ENCODE measurements around the gene KBTBD13.

The KBTBD13 gene

DNA sequence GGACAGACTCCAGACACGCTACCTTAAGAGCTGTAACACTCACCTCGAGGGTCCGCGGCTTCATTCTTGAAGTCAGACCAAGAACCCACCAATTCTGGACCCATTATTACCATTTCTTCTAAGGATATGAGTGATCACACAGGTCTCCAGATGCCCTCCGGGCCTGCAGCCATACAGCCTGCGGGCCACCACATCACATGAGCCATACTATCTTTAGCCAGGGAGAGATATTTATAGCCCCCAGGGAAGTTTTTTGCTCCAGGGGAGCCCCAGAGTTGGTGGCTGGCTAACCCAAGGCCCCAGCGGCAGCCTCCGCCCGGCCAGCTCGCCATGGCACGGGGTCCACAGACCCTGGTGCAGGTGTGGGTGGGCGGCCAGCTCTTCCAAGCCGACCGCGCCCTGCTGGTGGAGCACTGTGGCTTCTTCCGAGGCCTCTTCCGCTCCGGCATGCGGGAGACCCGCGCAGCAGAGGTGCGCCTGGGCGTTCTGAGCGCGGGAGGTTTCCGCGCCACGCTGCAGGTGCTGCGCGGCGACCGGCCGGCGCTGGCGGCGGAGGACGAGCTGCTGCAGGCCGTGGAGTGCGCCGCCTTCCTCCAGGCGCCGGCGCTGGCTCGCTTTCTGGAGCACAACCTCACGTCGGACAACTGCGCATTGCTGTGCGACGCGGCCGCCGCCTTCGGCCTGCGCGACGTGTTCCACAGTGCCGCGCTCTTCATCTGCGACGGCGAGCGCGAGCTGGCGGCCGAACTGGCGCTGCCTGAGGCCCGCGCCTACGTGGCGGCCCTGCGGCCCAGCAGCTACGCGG lies at the start of gene KBTBD13:
Gene KBTBD13 (plus strand): TSS at position 261 of the 805 bp plus-strand sequence. CDS start 70 bp downstream, at position 331.
- Mint-ChIP-seq H3K4me3 (no peak within 1 kb of the TSS), H3K9me3 (no peaks in the 10 kb centered on the region), H3K4me1 (ENCODE audit: low read depth) (peaks cover 6% of the 10 kb centered on the region), H3K36me3 (ENCODE audit: low read depth) (no peaks in the 10 kb centered on the region), H3K27me3 (peaks cover 34% of the 10 kb centered on the region), H3K27ac (no peak within 1 kb of the TSS)
- DNase-seq = no peak

GRCh38 chr15:65026756-65027155 lies 49.8 kb upstream of the KBTBD13 start:
- Mint-ChIP-seq H3K4me1 (ENCODE audit: low read depth) (peaks cover 21% of the 10 kb centered on the region), H3K27me3 (peaks cover 5% of the 10 kb centered on the region), H3K4me3 (no peak overlapping the region), H3K36me3 (ENCODE audit: low read depth) (peaks cover 49% of the 10 kb centered on the region), H3K9me3 (no peaks in the 10 kb centered on the region), H3K27ac (peak overlapping the region; percentile 12)
- no peak for DNase-seq

GRCh38 chr15:65027593-65027992 lies 49.0 kb upstream of the KBTBD13 start:
- Mint-ChIP-seq H3K27me3 (peaks cover 13% of the 10 kb centered on the region), H3K27ac (no peak overlapping the region), H3K9me3 (no peaks in the 10 kb centered on the region), H3K4me3 (peak overlapping the region; percentile 87), H3K4me1 (ENCODE audit: low read depth) (peaks cover 21% of the 10 kb centered on the region), H3K36me3 (ENCODE audit: low read depth) (peaks cover 48% of the 10 kb centered on the region)
- DNase-seq = no peak

- Mint-ChIP-seq H3K4me3 (peak overlapping the region; percentile 87), H3K27ac (peak overlapping the region; percentile 78), H3K27me3 (peaks cover 14% of the 10 kb centered on the region), H3K36me3 (ENCODE audit: low read depth) (peaks cover 44% of the 10 kb centered on the region), H3K9me3 (no peaks in the 10 kb centered on the region), H3K4me1 (ENCODE audit: low read depth) (peaks cover 24% of the 10 kb centered on the region)
- DNase-seq = no peak
These were observed 48.2 kb upstream of the KBTBD13 start for GRCh38 chr15:65028338-65028737.

DNA sequence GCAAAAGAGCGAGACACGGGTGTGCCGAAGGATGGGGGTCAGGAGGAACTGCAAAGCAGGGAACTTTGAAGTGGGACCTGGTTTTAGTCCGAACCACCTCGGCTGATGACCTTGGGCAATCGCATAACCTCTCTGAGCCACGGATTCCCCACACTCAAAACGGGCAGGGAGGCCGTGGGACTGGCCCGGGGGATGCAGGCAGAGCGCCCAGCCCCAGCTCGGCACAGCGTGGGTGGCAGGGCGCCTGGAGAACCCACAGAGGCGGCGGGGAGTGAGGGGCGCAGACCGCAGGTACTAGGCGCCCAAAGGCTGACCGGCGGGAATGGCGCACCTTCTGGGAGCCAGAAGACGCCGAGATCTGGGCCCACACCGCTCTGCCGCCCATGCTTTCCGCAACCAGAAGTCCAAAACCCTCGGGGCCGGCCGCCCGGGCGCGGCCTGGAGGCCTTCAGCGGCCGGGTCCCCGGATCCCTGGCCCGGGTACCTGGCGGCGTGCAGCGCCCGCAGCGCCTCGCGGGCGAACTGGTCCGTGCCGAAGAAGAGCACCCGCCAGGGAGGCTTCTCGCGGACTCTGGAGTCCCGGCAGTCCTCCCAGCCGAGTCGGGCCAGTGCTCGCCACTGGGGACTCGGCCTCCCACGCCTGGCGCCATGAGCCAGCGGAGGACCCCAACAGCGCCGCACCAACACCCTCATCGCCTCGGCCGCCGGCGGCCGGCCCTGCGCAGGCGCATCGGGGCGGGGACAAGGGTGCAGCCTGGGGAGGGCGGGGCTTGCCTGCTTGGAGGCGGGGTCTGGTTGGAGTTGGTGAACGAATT lies 47.4 kb upstream of the KBTBD13 start, which contains the start of gene MTFMT:
Gene MTFMT (minus strand): TSS at position 719 of the 815 bp plus-strand sequence. CDS start 26 bp downstream, at position 693.
- H3K4me3 Mint-ChIP-seq = peak within 1 kb of the TSS; percentile 87
- DNase-seq = peak; percentile 98
- H3K4me1 Mint-ChIP-seq (ENCODE audit: low read depth) = peaks cover 29% of the 10 kb centered on the region
- no peaks in the 10 kb centered on the region for H3K9me3 Mint-ChIP-seq
- H3K36me3 Mint-ChIP-seq (ENCODE audit: low read depth) = peaks cover 37% of the 10 kb centered on the region
- H3K27ac Mint-ChIP-seq = peak within 1 kb of the TSS; percentile 78
- peaks cover 14% of the 10 kb centered on the region for H3K27me3 Mint-ChIP-seq

GRCh38 chr15:65029736-65030208 lies 46.8 kb upstream of the KBTBD13 start:
- H3K4me3 Mint-ChIP-seq = peak overlapping the region; percentile 56
- no peaks in the 10 kb centered on the region for H3K9me3 Mint-ChIP-seq
- no peak for DNase-seq
- no peak overlapping the region for H3K27ac Mint-ChIP-seq
- H3K4me1 Mint-ChIP-seq (ENCODE audit: low read depth) = peaks cover 29% of the 10 kb centered on the region
- peaks cover 32% of the 10 kb centered on the region for H3K36me3 Mint-ChIP-seq (ENCODE audit: low read depth)
- H3K27me3 Mint-ChIP-seq = peaks cover 14% of the 10 kb centered on the region

- Mint-ChIP-seq H3K9me3 (no peaks in the 10 kb centered on the region), H3K27me3 (peaks cover 14% of the 10 kb centered on the region), H3K27ac (no peak overlapping the region), H3K4me1 (ENCODE audit: low read depth) (peaks cover 18% of the 10 kb centered on the region), H3K36me3 (ENCODE audit: low read depth) (peaks cover 12% of the 10 kb centered on the region), H3K4me3 (no peak overlapping the region)
- peak; percentile 48 for DNase-seq
These were observed 43.6 kb upstream of the KBTBD13 start for GRCh38 chr15:65032801-65033537.

- no peak overlapping the region for H3K27ac Mint-ChIP-seq
- no peak overlapping the region for H3K4me3 Mint-ChIP-seq
- peaks cover 12% of the 10 kb centered on the region for H3K4me1 Mint-ChIP-seq (ENCODE audit: low read depth)
- H3K9me3 Mint-ChIP-seq = no peaks in the 10 kb centered on the region
- H3K36me3 Mint-ChIP-seq (ENCODE audit: low read depth) = peaks cover 4% of the 10 kb centered on the region
- DNase-seq = no peak
- peaks cover 14% of the 10 kb centered on the region for H3K27me3 Mint-ChIP-seq
These were observed 42.8 kb upstream of the KBTBD13 start for GRCh38 chr15:65033659-65034269.

- DNase-seq = no peak
- Mint-ChIP-seq H3K27me3 (peaks cover 14% of the 10 kb centered on the region), H3K9me3 (no peaks in the 10 kb centered on the region), H3K36me3 (ENCODE audit: low read depth) (no peaks in the 10 kb centered on the region), H3K27ac (no peak overlapping the region), H3K4me3 (no peak overlapping the region), H3K4me1 (ENCODE audit: low read depth) (peaks cover 12% of the 10 kb centered on the region)
These were observed 41.8 kb upstream of the KBTBD13 start for GRCh38 chr15:65034719-65035118.

DNA sequence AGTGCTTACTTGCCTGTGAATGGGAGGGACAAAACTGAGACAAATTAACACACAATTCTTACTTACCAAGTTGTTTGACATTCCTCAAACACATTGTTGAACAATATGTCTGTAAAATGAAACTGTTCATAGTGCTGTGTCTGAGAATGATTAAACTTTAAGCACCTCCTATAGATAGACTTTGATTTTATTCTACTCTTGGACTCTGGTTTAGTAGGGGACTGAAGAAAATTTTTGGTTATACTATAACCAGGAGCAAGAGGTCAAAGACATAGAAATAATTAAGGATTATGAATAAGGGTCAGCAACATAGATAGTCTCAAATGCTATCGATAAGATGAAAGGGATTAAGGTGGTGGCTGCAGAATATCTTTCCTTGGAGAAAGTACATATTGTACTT lies 39.2 kb upstream of the KBTBD13 start:
- peaks cover 8% of the 10 kb centered on the region for H3K4me1 Mint-ChIP-seq (ENCODE audit: low read depth)

DNA sequence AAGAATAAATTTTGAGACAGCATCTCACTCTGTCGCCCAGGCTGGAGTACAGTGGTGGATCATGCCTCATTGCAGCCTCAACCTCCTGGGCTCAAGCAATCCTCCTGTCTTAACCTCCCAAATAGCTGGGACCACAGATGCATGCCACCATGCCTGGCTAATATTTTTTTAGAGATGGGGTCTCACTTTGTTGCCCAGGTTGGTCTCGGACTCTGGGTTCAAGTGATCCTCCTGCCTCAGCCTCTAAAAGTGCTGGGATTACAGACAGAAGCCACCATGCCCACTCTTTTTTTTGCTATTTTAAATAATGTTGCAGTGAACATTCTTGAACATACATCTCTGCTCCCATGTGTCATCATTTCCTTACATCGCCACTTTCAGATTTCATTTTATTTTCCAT lies 38.1 kb upstream of the KBTBD13 start:
- Mint-ChIP-seq H3K9me3 (no peaks in the 10 kb centered on the region), H3K4me1 (ENCODE audit: low read depth) (peaks cover 4% of the 10 kb centered on the region), H3K36me3 (ENCODE audit: low read depth) (no peaks in the 10 kb centered on the region)

More for the DNA sequence above, 39.2 kb upstream of the KBTBD13 start:
- peaks cover 3% of the 10 kb centered on the region for H3K27me3 Mint-ChIP-seq
- H3K9me3 Mint-ChIP-seq = no peaks in the 10 kb centered on the region
- no peaks in the 10 kb centered on the region for H3K36me3 Mint-ChIP-seq (ENCODE audit: low read depth)
- H3K27ac Mint-ChIP-seq = no peak overlapping the region
- no peak overlapping the region for H3K4me3 Mint-ChIP-seq
- DNase-seq = no peak

GRCh38 chr15:65038836-65039235 lies 37.7 kb upstream of the KBTBD13 start:
- Mint-ChIP-seq H3K27ac (no peak overlapping the region), H3K36me3 (ENCODE audit: low read depth) (no peaks in the 10 kb centered on the region), H3K4me3 (no peak overlapping the region), H3K27me3 (no peaks in the 10 kb centered on the region), H3K9me3 (no peaks in the 10 kb centered on the region), H3K4me1 (ENCODE audit: low read depth) (peaks cover under 1% of the 10 kb centered on the region)
- DNase-seq = no peak

More for the DNA sequence above, 38.1 kb upstream of the KBTBD13 start:
- DNase-seq = no peak
- Mint-ChIP-seq H3K27me3 (no peaks in the 10 kb centered on the region), H3K27ac (no peak overlapping the region), H3K4me3 (no peak overlapping the region)

DNA sequence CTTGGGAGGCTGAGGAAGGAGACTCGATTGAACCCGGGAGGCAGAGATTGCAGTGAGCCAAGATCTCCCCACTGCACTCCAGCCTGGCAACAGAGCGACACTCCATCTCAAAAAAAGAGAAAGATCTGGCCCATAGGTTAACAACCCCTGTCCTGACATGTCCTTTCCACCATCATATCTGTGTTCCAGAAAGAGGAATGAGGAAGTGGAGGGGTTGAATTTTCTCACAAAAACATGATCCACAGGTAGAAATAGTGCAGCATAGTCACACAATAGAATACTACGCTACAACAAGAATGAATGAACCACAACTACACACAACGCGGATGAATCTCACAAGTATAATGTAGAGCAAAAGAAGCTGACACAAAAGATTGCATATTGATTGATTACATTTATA lies 36.1 kb upstream of the KBTBD13 start:
- H3K4me1 Mint-ChIP-seq (ENCODE audit: low read depth) = peaks cover 5% of the 10 kb centered on the region
- no peak for DNase-seq
- no peak overlapping the region for H3K27ac Mint-ChIP-seq
- H3K4me3 Mint-ChIP-seq = no peak overlapping the region
- no peaks in the 10 kb centered on the region for H3K36me3 Mint-ChIP-seq (ENCODE audit: low read depth)
- H3K27me3 Mint-ChIP-seq = no peaks in the 10 kb centered on the region
- no peaks in the 10 kb centered on the region for H3K9me3 Mint-ChIP-seq

DNA sequence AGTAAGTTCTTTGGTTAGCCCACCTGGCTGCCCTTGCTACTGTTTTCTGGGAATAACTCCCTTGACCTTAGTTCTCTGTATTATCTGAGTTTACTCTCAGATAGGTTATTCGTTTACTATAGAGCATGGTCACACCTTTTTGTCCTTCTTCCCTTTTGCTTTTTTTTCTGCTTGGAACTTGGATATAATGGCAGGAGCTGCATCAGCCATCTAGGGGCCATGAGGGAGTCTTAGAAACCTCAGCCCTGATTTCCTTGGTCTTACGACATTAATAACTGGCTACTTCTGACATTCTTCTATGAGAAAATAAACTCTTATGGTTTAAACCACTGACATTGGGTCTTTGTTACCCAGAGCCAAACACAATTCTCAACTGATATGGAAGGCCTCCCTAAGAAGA lies 34.8 kb upstream of the KBTBD13 start:
- no peak for DNase-seq
- H3K36me3 Mint-ChIP-seq (ENCODE audit: low read depth) = no peaks in the 10 kb centered on the region
- H3K27ac Mint-ChIP-seq = no peak overlapping the region
- H3K9me3 Mint-ChIP-seq = no peaks in the 10 kb centered on the region
- H3K27me3 Mint-ChIP-seq = no peaks in the 10 kb centered on the region
- H3K4me1 Mint-ChIP-seq (ENCODE audit: low read depth) = peaks cover 5% of the 10 kb centered on the region
- H3K4me3 Mint-ChIP-seq = no peak overlapping the region

All from activated T-cell treated with anti-CD3 and anti-CD28 coated beads, Interleukin-2, amount 50 U/mL, for 24 hours (primary cell).